PC-9 (cell line): ENCODE measurements around the gene KLHL6.

Source experiments
- CTCF ChIP-seq: fragments of 200-600 bp; sonication (generic); conservative IDR thresholded peaks from 2 replicates; pipeline ENCODE4 v1.6.1; 2017; ENCODE audit warnings: mixed run types, antibody characterized with exemption, mild to moderate bottlenecking, moderate library complexity
- EZH2 ChIP-seq: fragments of 200-600 bp; sonication (generic); IDR thresholded peaks from 2 replicates; pipeline ENCODE4 v1.8.0; 2017; ENCODE audit warnings: antibody characterized with exemption, low read depth

GRCh38 chr3:183579967-183580900 lies 24.7 kb upstream of the KLHL6 start:
- TF ChIP-seq CTCF (no peak), EZH2 (no peak)
